AG04449 (cell line): ENCODE results near the gene ZNF709.
"Not testable (repeated sequence)": the region's sequence is repeated elsewhere in the genome, so short reads cannot be mapped to it uniquely, and the experiment has no call there.

Source experiments
- CTCF ChIA-PET: fragments of 350-600 bp; formaldehyde crosslinking; extraction: SDS; loops from one replicate; lab custom pipeline; 2021; ENCODE audit warnings: antibody characterized with exemption; lab: Yijun Ruan, JAX
- POLR2A ChIA-PET: fragments of 400-600, 350-600 bp; formaldehyde crosslinking; extraction: SDS; loops from one replicate; lab custom pipeline; 2020; ENCODE audit warnings: antibody characterized with exemption, inconsistent platforms; lab: Yijun Ruan, JAX
- DNase-seq: peaks from one replicate; pipeline ENCODE4 v3.0.0-alpha.2; 2010; ENCODE audit warnings: low read depth, low spot score
- H3K4me3 ChIP-seq: 2 replicates; pipeline ENCODE4 v1.5.1; 2011; ENCODE audit warnings: low read depth, mild to moderate bottlenecking, control low read depth, low read length
- TF ChIP-seq, protein P1 (sequence below): IDR thresholded peaks from one replicate; pipeline ENCODE4 v1.5.1; 2011; ENCODE audit warnings: mild to moderate bottlenecking, moderate library complexity, low read length, control low read depth, inconsistent platforms; ENCODE audit not compliant: insufficient read depth; ENCODE audit errors: missing control alignments

ZNF709 gene

DNA sequence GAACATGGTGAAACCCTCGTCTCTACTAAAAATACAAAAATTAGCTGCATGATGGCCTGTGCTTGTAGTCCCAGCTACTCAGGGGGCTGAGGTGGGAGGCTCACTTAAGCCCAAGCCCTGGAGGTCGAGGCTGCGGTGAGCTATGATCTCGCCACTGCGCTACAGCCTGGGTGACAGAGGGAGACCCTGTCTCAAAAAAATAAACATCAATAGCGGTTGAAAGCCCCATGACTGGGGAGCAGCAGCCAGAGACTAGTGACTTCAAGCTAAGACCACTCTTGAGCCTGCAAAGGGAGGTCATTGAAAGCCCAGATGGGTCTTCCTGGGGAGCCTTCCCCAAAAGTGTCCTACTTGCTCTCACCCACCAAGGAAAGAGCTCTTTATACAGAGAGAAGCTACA lies 11.9 kb upstream of the ZNF709 start:
- H3K4me3 ChIP-seq = no peak overlapping the region
- ChIA-PET POLR2A (no interaction called here), CTCF (interaction anchor here (0.6 to 1.7 kb wide), 4 partner anchors 9 to 131 kb away, joined by 3 to 6 read pairs (median 4); partner anchors contain the start of gene ZNF442)
- no peak for DNase-seq
- TF ChIP-seq, protein P1, sequence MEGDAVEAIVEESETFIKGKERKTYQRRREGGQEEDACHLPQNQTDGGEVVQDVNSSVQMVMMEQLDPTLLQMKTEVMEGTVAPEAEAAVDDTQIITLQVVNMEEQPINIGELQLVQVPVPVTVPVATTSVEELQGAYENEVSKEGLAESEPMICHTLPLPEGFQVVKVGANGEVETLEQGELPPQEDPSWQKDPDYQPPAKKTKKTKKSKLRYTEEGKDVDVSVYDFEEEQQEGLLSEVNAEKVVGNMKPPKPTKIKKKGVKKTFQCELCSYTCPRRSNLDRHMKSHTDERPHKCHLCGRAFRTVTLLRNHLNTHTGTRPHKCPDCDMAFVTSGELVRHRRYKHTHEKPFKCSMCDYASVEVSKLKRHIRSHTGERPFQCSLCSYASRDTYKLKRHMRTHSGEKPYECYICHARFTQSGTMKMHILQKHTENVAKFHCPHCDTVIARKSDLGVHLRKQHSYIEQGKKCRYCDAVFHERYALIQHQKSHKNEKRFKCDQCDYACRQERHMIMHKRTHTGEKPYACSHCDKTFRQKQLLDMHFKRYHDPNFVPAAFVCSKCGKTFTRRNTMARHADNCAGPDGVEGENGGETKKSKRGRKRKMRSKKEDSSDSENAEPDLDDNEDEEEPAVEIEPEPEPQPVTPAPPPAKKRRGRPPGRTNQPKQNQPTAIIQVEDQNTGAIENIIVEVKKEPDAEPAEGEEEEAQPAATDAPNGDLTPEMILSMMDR = no peak

DNA sequence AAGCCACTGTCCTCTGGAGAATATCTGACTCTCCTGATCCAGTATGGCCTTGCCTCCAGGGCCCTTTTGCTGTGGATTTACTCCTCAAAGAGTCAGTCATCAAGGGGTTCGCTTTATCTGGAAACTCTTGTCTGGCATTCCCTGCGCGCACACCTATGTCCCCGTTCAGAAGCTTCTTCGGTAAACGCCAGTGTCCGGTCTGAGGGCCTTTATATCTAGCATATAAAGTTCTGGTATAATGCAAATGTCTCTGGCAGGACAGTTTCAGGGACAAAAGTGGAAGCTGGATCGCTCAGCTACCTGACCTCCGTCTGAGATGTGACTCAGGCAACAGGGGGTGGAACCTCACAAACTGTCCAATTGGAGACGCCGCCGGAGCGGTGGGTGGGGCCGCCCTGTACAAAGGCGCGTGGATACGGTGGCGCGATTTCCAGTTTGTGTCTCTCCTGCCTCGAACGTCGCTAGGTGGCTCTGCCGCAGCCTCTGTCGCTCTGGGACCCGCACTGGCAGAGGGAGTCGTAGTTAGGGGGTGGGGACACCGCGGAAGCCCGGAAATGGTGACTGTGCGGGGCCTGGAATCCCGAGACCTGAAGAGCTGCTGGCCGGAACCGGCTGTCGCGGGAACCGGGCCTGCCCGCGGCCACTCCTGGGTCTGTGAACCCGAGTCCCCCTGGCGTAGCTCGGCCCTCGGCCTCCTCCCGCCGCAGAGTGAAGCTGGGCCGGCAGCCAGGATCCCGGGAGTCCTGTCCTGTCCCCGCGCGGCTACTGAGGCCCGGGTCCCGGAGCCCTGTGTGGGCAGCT lies 10.6 kb upstream of the ZNF709 start:
- H3K4me3 ChIP-seq = peak overlapping the region; percentile 64
- CTCF ChIA-PET = interaction anchor here (0.9 to 1.7 kb wide), 5 partner anchors 11 to 404 kb away, joined by 3 to 6 read pairs (median 3); partner anchors contain the start of gene ZNF442
- TF ChIP-seq, protein P1 = peak; percentile 38
- peak; percentile 5 for DNase-seq
- POLR2A ChIA-PET = no interaction called here

GRCh38 chr19:12494260-12494860 lies 9.7 kb upstream of the ZNF709 start:
- CTCF ChIA-PET = interaction anchor here (0.9 to 1.7 kb wide), 3 partner anchors 11 to 403 kb away, joined by 3 to 6 read pairs (median 3); no protein-coding TSS in a partner anchor
- POLR2A ChIA-PET = no interaction called here
- no peak overlapping the region for H3K4me3 ChIP-seq
- DNase-seq = no peak
- TF ChIP-seq, protein P1 = no peak

GRCh38 chr19:12486265-12486783 lies 1.7 kb upstream of the ZNF709 start:
- DNase-seq, H3K4me3 ChIP-seq, POLR2A ChIA-PET: not testable (repeated sequence)
- CTCF ChIA-PET = interaction anchor here (0.6 kb wide), 1 partner anchor 150 kb away, joined by 3 read pairs; no protein-coding TSS in a partner anchor

DNA sequence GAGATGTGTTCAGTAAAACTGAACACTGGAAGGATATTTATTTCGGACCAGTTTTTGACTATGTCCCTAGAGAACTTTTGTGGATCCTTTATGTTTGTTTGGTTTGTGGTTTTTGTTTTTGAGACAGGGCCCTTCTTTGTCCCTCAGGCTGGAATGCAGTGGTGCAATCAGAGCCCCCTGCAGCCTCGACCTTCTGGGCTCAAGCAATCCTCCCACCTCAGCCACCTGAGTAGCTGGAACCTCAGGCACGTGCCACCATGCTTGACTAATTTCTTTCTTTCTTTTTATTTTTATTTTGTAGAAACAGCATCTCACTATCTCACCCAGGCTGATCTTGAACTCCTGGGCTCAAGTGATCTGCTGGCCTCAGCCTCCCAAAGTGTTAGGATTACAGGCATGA lies 955 bp upstream of the ZNF709 start:
- CTCF ChIA-PET = no interaction called here
- POLR2A ChIA-PET = no interaction called here
- TF ChIP-seq, protein P1 = no peak
- DNase-seq = no peak
- no peak overlapping the region for H3K4me3 ChIP-seq

- TF ChIP-seq, protein P1 = no peak
- peak overlapping the region; percentile 93 for H3K4me3 ChIP-seq
- ChIA-PET CTCF (no interaction called here), POLR2A (interaction anchor here (0.5 kb wide), 1 partner anchor 530 kb away, joined by 3 read pairs; no protein-coding TSS in a partner anchor)
- DNase-seq = no peak
Measured at GRCh38 chr19:12485052-12485416, 418 bp upstream of the ZNF709 start.
